ENCODE measurements around the gene SMC1A.
"Not testable (repeated sequence)": the region's sequence is repeated elsewhere in the genome, so short reads cannot be mapped to it uniquely, and the experiment has no call there.

The SMC1A gene

DNA sequence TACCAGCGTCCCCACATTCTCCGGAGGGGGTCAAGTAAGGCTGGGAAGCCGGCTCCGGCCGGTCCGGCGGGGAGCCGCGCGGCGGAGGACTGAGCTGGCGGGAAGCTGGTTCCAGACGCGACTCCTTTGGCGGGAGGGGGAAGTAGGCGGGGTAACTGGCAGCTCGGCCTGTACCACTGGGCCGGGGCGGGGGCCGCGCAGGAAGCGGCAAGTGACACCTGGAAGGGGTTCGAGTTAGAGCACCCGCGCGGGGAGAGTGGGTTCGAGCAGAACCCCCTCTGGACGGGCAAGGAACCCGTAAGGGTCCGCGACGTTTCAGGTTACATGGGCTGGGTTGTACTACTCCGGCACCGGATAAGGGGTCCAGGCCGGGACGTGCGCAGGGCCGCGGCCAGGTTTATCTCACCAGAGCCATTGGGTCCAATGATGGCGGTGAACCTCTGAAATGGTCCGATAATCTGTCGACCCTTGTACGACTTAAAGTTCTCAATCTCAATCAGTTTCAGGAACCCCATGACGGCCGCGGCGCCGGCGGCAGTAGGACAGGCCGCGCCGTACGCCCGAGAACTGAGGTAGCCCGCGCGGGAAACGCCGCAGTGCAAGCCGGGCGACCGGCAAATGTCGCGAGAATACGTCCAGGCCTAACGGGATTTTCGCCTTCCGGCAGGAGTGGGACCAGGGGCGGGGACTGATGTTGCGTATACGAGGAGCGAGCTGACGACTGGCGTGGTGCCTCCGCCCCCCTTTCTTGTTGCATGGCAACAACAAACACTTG is at the start of gene SMC1A:
TSS of gene SMC1A (minus strand) at position 569 of the 775 bp plus-strand sequence. CDS start at position 515, 54 bp downstream.
- H3K36me3 ChIP-seq (ENCODE audit: control insufficient read depth in 1 of 2, insufficient read depth in 2 of 2, low read length in 2 of 2), result no peaks in the 10 kb centered on the region
- H3K4me1 ChIP-seq (ENCODE audit: control insufficient read depth in 1 of 2, insufficient read depth in 2 of 2, low read length in 2 of 2), result peaks cover 10 to 19% of the 10 kb centered on the region in 2 donors
- H3K27ac ChIP-seq (ENCODE audit: low read depth, low read length), result peak within 1 kb of the TSS; percentile 92
- H3K9ac ChIP-seq (ENCODE audit: low read depth in 1 of 2, low read length in 2 of 2), result peak within 1 kb of the TSS; percentile 77 to 91
- H3K9me3 ChIP-seq (ENCODE audit: control insufficient read depth in 1 of 2, low read length in 2 of 2), result no peaks in the 10 kb centered on the region
- peak within 1 kb of the TSS; percentile 82 to 90 for H3K4me3 ChIP-seq (ENCODE audit: low read depth in 1 of 2, low read length in 2 of 2)
- no peaks in the 10 kb centered on the region for H3K27me3 ChIP-seq (ENCODE audit: control insufficient read depth in 1 of 2, insufficient read depth in 2 of 2, low read length in 2 of 2)

DNA sequence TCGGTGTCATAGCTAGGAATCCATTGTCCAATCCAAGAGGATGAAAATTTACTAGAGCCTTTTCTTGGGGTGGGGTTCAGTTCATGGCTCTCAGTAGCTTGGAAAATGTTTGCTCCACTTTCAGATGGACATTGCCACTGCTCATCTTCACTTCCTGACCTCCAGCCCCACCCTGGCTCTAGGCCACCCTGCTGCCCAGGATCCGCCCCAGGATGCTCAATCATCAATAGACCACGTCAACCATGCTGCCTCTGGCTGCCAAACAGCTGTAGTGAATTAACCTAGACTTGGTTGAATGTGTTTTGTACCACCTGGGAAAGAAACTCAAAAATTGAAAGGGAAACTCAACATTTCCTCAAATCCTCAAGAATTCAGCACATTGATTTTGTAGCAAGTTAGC is 48.9 kb upstream of the SMC1A start:
- Histone ChIP-seq H3K9ac (ENCODE audit: low read depth in 1 of 2, low read length in 2 of 2) (no peak overlapping the region), H3K27ac (ENCODE audit: low read depth, low read length) (no peak overlapping the region), H3K4me3 (ENCODE audit: low read depth in 1 of 2, low read length in 2 of 2) (no peak overlapping the region), H3K36me3 (ENCODE audit: control insufficient read depth in 1 of 2, insufficient read depth in 2 of 2, low read length in 2 of 2) (no peaks in the 10 kb centered on the region), H3K9me3 (ENCODE audit: control insufficient read depth in 1 of 2, low read length in 2 of 2) (no peaks in the 10 kb centered on the region), H3K4me1 (ENCODE audit: control insufficient read depth in 1 of 2, insufficient read depth in 2 of 2, low read length in 2 of 2) (no peaks in the 10 kb centered on the region), H3K27me3 (ENCODE audit: control insufficient read depth in 1 of 2, insufficient read depth in 2 of 2, low read length in 2 of 2) (no peaks in the 10 kb centered on the region)

DNA sequence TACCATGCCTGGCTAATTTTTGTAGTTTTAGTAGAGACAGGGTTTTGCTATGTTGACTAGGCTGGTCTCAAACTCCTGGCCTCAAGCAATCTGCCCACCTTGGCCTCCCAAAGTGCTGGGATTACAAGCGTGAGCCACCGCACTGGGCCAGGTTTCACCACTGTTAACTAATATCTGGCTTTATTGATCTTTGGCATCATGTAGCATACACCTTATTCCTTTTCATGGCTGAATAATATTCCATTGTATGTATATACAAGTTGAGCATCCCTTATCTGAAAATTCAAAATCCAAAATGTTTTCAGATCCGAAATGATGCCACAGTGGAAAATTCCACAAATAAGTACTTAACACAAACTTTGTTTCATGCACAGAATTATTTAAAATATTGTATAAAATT is 46.2 kb upstream of the SMC1A start:
- not testable (repeated sequence) for H3K4me3 ChIP-seq (ENCODE audit: low read depth in 1 of 2, low read length in 2 of 2); H3K27me3 ChIP-seq (ENCODE audit: control insufficient read depth in 1 of 2, insufficient read depth in 2 of 2, low read length in 2 of 2); H3K9ac ChIP-seq (ENCODE audit: low read depth in 1 of 2, low read length in 2 of 2); H3K36me3 ChIP-seq (ENCODE audit: control insufficient read depth in 1 of 2, insufficient read depth in 2 of 2, low read length in 2 of 2); H3K27ac ChIP-seq (ENCODE audit: low read depth, low read length); H3K9me3 ChIP-seq (ENCODE audit: control insufficient read depth in 1 of 2, low read length in 2 of 2); H3K4me1 ChIP-seq (ENCODE audit: control insufficient read depth in 1 of 2, insufficient read depth in 2 of 2, low read length in 2 of 2)

DNA sequence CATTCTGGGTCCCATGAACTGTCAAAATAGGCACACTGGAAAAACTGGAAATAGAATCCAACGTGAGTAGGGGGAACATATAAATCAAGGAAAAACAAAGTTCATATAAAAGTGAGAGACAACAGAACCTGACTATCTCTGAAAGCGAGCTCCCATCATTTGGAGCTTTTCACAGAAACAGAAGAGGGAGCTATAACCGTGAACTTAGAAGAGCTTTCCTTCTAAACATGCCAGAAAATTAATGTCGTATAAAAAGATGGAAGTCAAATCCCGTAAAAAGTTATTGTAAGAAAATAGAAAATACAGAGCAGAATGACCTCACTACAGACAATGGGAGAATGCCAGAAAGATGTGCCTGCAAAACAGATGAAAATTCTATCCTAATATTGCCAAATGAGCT is 35.6 kb upstream of the SMC1A start:
- Histone ChIP-seq H3K4me1 (ENCODE audit: control insufficient read depth in 1 of 2, insufficient read depth in 2 of 2, low read length in 2 of 2) (no peaks in the 10 kb centered on the region), H3K9me3 (ENCODE audit: control insufficient read depth in 1 of 2, low read length in 2 of 2) (no peaks in the 10 kb centered on the region), H3K9ac (ENCODE audit: low read depth in 1 of 2, low read length in 2 of 2) (no peak overlapping the region), H3K4me3 (ENCODE audit: low read depth in 1 of 2, low read length in 2 of 2) (no peak overlapping the region), H3K27me3 (ENCODE audit: control insufficient read depth in 1 of 2, insufficient read depth in 2 of 2, low read length in 2 of 2) (no peaks in the 10 kb centered on the region), H3K27ac (ENCODE audit: low read depth, low read length) (no peak overlapping the region), H3K36me3 (ENCODE audit: control insufficient read depth in 1 of 2, insufficient read depth in 2 of 2, low read length in 2 of 2) (no peaks in the 10 kb centered on the region)

DNA sequence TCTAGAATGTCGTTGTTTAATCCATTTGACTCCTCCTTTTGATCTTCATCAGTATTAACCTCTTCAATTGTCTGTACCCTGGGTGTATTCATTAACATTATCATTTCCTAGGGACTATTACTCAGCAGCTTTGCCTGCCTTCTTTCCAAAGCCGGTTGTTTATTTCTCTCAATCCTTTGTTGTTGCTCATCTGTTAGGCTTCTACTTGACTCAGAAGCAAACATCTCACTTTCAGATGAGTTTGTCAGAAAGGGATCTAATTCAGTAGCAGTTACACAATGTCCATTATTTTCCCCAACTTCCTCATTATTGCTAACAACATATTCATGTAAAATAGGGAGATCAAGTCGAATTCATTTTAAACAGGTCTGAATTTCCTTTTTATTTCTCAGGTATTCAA is 33.8 kb upstream of the SMC1A start:
- no peaks in the 10 kb centered on the region for H3K27me3 ChIP-seq (ENCODE audit: control insufficient read depth in 1 of 2, insufficient read depth in 2 of 2, low read length in 2 of 2)
- H3K9me3 ChIP-seq (ENCODE audit: control insufficient read depth in 1 of 2, low read length in 2 of 2), result no peaks in the 10 kb centered on the region
- H3K36me3 ChIP-seq (ENCODE audit: control insufficient read depth in 1 of 2, insufficient read depth in 2 of 2, low read length in 2 of 2), result no peaks in the 10 kb centered on the region
- no peak overlapping the region for H3K4me3 ChIP-seq (ENCODE audit: low read depth in 1 of 2, low read length in 2 of 2)
- H3K9ac ChIP-seq (ENCODE audit: low read depth in 1 of 2, low read length in 2 of 2), result no peak overlapping the region
- H3K4me1 ChIP-seq (ENCODE audit: control insufficient read depth in 1 of 2, insufficient read depth in 2 of 2, low read length in 2 of 2), result no peaks in the 10 kb centered on the region
- no peak overlapping the region for H3K27ac ChIP-seq (ENCODE audit: low read depth, low read length)

DNA sequence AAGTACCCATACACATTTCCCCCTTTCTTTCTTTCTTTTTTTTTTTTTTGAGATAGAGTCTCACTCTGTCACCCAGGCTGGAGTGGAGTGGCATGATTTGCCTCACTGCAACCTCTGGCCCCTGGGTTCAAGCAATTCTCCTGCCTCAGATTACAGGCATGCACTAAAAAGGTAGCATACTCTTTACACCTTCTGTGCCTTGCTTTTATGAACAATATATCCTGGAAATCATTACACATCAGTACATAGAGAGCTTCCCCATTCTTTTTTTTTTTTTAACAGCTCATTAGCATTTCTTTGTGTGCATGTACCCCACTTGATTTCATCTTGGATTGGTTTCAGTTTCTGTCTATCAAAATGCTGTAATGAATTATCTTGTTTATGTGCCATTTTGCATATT is 30.4 kb upstream of the SMC1A start:
- Histone ChIP-seq H3K27me3 (ENCODE audit: control insufficient read depth in 1 of 2, insufficient read depth in 2 of 2, low read length in 2 of 2) (no peaks in the 10 kb centered on the region), H3K9ac (ENCODE audit: low read depth in 1 of 2, low read length in 2 of 2) (no peak overlapping the region), H3K27ac (ENCODE audit: low read depth, low read length) (no peak overlapping the region), H3K36me3 (ENCODE audit: control insufficient read depth in 1 of 2, insufficient read depth in 2 of 2, low read length in 2 of 2) (no peaks in the 10 kb centered on the region), H3K9me3 (ENCODE audit: control insufficient read depth in 1 of 2, low read length in 2 of 2) (no peaks in the 10 kb centered on the region), H3K4me3 (ENCODE audit: low read depth in 1 of 2, low read length in 2 of 2) (no peak overlapping the region), H3K4me1 (ENCODE audit: control insufficient read depth in 1 of 2, insufficient read depth in 2 of 2, low read length in 2 of 2) (no peaks in the 10 kb centered on the region)

DNA sequence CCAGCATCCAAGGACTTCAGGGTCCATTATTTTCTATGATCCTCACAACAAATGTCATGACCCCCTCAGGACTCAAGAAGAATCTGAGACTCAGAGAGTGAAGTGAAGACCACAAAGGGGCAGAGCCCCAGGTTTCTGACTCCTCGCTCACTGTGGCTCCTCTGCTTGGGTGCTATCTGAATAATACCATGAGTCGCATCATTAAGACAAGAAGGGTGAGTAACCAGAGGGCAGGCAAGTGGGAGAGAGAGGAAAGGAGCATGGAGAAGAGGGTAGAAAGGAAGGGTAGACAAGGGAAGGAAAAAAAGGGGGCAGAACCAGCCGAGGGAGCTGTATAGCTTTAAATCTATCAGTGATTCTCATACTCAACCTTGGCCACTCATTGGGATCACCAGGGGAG is 27.2 kb upstream of the SMC1A start:
- H3K27ac ChIP-seq (ENCODE audit: low read depth, low read length), result no peak overlapping the region
- H3K9ac ChIP-seq (ENCODE audit: low read depth in 1 of 2, low read length in 2 of 2), result no peak overlapping the region
- H3K4me1 ChIP-seq (ENCODE audit: control insufficient read depth in 1 of 2, insufficient read depth in 2 of 2, low read length in 2 of 2), result no peaks in the 10 kb centered on the region
- no peaks in the 10 kb centered on the region for H3K9me3 ChIP-seq (ENCODE audit: control insufficient read depth in 1 of 2, low read length in 2 of 2)
- no peaks in the 10 kb centered on the region for H3K36me3 ChIP-seq (ENCODE audit: control insufficient read depth in 1 of 2, insufficient read depth in 2 of 2, low read length in 2 of 2)
- H3K27me3 ChIP-seq (ENCODE audit: control insufficient read depth in 1 of 2, insufficient read depth in 2 of 2, low read length in 2 of 2), result no peaks in the 10 kb centered on the region
- no peak overlapping the region for H3K4me3 ChIP-seq (ENCODE audit: low read depth in 1 of 2, low read length in 2 of 2)

DNA sequence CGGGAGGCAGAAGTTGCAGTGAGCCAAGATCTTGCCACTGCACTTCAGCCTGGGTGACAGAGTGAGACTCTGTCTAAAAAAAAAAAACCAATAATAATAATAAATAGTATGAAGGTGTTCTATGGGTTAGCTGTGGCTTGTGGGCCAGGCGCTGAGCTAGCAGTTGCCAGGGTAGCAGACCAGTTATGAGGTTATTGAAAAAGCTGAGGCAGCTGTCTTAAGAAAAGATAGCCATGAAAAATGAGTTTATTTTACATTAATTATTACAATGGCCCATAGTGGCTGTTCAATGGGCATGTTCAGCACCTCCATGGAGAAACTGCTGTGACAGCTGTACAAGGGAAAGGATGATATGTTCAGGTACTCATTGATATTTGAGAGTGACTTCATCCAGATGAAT is 25.0 kb upstream of the SMC1A start:
- H3K4me1 ChIP-seq (ENCODE audit: control insufficient read depth in 1 of 2, insufficient read depth in 2 of 2, low read length in 2 of 2), result no peaks in the 10 kb centered on the region
- H3K36me3 ChIP-seq (ENCODE audit: control insufficient read depth in 1 of 2, insufficient read depth in 2 of 2, low read length in 2 of 2), result no peaks in the 10 kb centered on the region
- H3K9me3 ChIP-seq (ENCODE audit: control insufficient read depth in 1 of 2, low read length in 2 of 2), result no peaks in the 10 kb centered on the region
- H3K27me3 ChIP-seq (ENCODE audit: control insufficient read depth in 1 of 2, insufficient read depth in 2 of 2, low read length in 2 of 2), result no peaks in the 10 kb centered on the region
- no peak overlapping the region for H3K27ac ChIP-seq (ENCODE audit: low read depth, low read length)
- H3K9ac ChIP-seq (ENCODE audit: low read depth in 1 of 2, low read length in 2 of 2), result no peak overlapping the region
- H3K4me3 ChIP-seq (ENCODE audit: low read depth in 1 of 2, low read length in 2 of 2), result no peak overlapping the region

DNA sequence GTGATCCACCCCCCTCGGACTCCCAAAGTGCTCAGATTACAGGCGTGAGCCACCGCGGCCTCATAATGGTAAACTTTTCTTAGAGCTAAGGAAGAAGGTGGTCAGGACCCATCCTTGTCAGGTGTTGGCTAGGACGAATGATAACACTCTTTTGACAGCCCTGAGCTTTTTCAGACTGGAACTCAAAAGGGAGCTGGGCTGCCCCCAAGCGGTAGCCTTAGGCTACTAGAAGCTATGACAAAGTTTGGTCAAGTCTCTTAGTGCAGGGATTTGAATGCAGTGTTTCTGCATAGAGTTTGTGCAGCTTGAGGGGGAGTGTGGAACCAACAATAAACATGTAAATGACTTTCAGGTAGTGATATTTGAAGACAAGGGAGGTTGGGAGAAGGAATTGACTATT is 23.5 kb upstream of the SMC1A start:
- Histone ChIP-seq H3K9me3 (ENCODE audit: control insufficient read depth in 1 of 2, low read length in 2 of 2) (no peaks in the 10 kb centered on the region), H3K4me1 (ENCODE audit: control insufficient read depth in 1 of 2, insufficient read depth in 2 of 2, low read length in 2 of 2) (peaks cover 0 to 11% of the 10 kb centered on the region in 2 donors), H3K36me3 (ENCODE audit: control insufficient read depth in 1 of 2, insufficient read depth in 2 of 2, low read length in 2 of 2) (no peaks in the 10 kb centered on the region), H3K27me3 (ENCODE audit: control insufficient read depth in 1 of 2, insufficient read depth in 2 of 2, low read length in 2 of 2) (no peaks in the 10 kb centered on the region), H3K4me3 (ENCODE audit: low read depth in 1 of 2, low read length in 2 of 2) (no peak overlapping the region), H3K9ac (ENCODE audit: low read depth in 1 of 2, low read length in 2 of 2) (no peak overlapping the region), H3K27ac (ENCODE audit: low read depth, low read length) (no peak overlapping the region)

DNA sequence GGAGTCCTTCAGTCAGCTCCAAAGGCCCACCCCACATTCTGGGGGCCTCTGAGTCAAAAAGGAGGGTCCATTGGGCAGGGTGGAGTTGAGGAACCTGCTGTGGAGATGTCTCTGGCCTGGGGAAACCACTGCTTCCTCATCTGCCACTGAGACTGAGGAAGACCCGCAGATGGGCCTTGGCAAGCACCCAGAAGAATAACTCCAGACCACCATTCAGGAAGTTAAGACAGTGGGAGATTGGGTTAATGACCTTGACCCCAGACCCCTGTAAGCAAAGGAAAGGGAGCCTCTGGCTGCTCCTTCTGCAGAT is 19.8 kb upstream of the SMC1A start:
- Histone ChIP-seq H3K9ac (ENCODE audit: low read depth in 1 of 2, low read length in 2 of 2) (peak overlapping the region; percentile 38 to 74), H3K36me3 (ENCODE audit: control insufficient read depth in 1 of 2, insufficient read depth in 2 of 2, low read length in 2 of 2) (no peaks in the 10 kb centered on the region), H3K4me1 (ENCODE audit: control insufficient read depth in 1 of 2, insufficient read depth in 2 of 2, low read length in 2 of 2) (peaks cover 0 to 17% of the 10 kb centered on the region in 2 donors), H3K27me3 (ENCODE audit: control insufficient read depth in 1 of 2, insufficient read depth in 2 of 2, low read length in 2 of 2) (no peaks in the 10 kb centered on the region), H3K4me3 (ENCODE audit: low read depth in 1 of 2, low read length in 2 of 2) (peak overlapping the region; percentile 70 to 75), H3K27ac (ENCODE audit: low read depth, low read length) (no peak overlapping the region), H3K9me3 (ENCODE audit: control insufficient read depth in 1 of 2, low read length in 2 of 2) (no peaks in the 10 kb centered on the region)
